GM20431 (cell line): ENCODE measurements around the gene FARS2.

Experiments
- in situ Hi-C: fragments of 300-500 bp; cut with MseI, MboI; formaldehyde crosslinking; loops from one replicate; pipeline ENCODE4 v1.15.0; 2020; ENCODE audit warnings: low sequenced_read_pairs; ENCODE audit not compliant: unreplicated experiment

FARS2 gene

GRCh38 chr6:5260661-5261544, at the start of gene FARS2, which contains the start of gene LYRM4:
Gene FARS2, plus strand, starts transcription at chr6:5261513.
Gene LYRM4, minus strand, starts transcription at chr6:5260950. Its CDS starts 217 bp downstream, at chr6:5260733.
- in situ Hi-C loops = no loop called here

- in situ Hi-C loops = no loop called here
Measured at GRCh38 chr6:5213836-5214235, 47.5 kb upstream of the FARS2 start.

- in situ Hi-C loops = no loop called here
Measured at GRCh38 chr6:5214570-5215052, 46.7 kb upstream of the FARS2 start.

GRCh38 chr6:5215159-5215558, 46.2 kb upstream of the FARS2 start:
- in situ Hi-C loops = no loop called here

GRCh38 chr6:5215799-5216198, 45.5 kb upstream of the FARS2 start:
- in situ Hi-C loops = no loop called here

GRCh38 chr6:5217356-5217755, 44.0 kb upstream of the FARS2 start:
- in situ Hi-C loops = no loop called here

- in situ Hi-C loops = no loop called here
Measured at GRCh38 chr6:5219011-5219691, 42.2 kb upstream of the FARS2 start.

GRCh38 chr6:5220443-5220842, 40.9 kb upstream of the FARS2 start:
- in situ Hi-C loops = no loop called here

- in situ Hi-C loops = no loop called here
Measured at GRCh38 chr6:5223309-5223708, 38.0 kb upstream of the FARS2 start.

GRCh38 chr6:5229356-5229755, 32.0 kb upstream of the FARS2 start:
- in situ Hi-C loops = no loop called here

- in situ Hi-C loops = no loop called here
Measured at GRCh38 chr6:5230081-5230480, 31.2 kb upstream of the FARS2 start.

GRCh38 chr6:5231289-5231688, 30.0 kb upstream of the FARS2 start:
- in situ Hi-C loops = no loop called here

GRCh38 chr6:5234874-5235273, 26.4 kb upstream of the FARS2 start:
- in situ Hi-C loops = no loop called here

GRCh38 chr6:5235830-5236229, 25.5 kb upstream of the FARS2 start:
- in situ Hi-C loops = no loop called here

GRCh38 chr6:5237805-5238204, 23.5 kb upstream of the FARS2 start:
- in situ Hi-C loops = no loop called here

- in situ Hi-C loops = no loop called here
Measured at GRCh38 chr6:5238336-5238735, 23.0 kb upstream of the FARS2 start.

- in situ Hi-C loops = no loop called here
Measured at GRCh38 chr6:5241252-5241651, 20.1 kb upstream of the FARS2 start.

GRCh38 chr6:5243069-5243468, 18.2 kb upstream of the FARS2 start:
- in situ Hi-C loops = no loop called here

GRCh38 chr6:5246141-5247097, 14.9 kb upstream of the FARS2 start:
- in situ Hi-C loops = no loop called here

- in situ Hi-C loops = no loop called here
Measured at GRCh38 chr6:5247201-5247600, 14.1 kb upstream of the FARS2 start.
